NCI-H2029 treated with DMSO at 0.1 percent for 48 hours (cell line): ENCODE data around the gene SLC25A21.

Experiments
- DNase-seq: peaks from one replicate; lab custom pipeline; 2025; lab: John Stamatoyannopoulos, UW

The SLC25A21 gene

GRCh38 chr14:37045340-37046061 is 126.9 kb downstream of the SLC25A21 start:
- DNase-seq = no peak

GRCh38 chr14:37037636-37038387 is 134.6 kb downstream of the SLC25A21 start:
- DNase-seq = no peak

- no peak for DNase-seq
These were observed 135.6 kb downstream of the SLC25A21 start for GRCh38 chr14:37036669-37037341.

GRCh38 chr14:37035401-37035800 is 137.0 kb downstream of the SLC25A21 start:
- DNase-seq = no peak

GRCh38 chr14:37034410-37035285 is 137.8 kb downstream of the SLC25A21 start:
- DNase-seq = no peak

GRCh38 chr14:37032863-37033262 is 139.5 kb downstream of the SLC25A21 start:
- no peak for DNase-seq

- no peak for DNase-seq
These were observed 145.1 kb downstream of the SLC25A21 start for GRCh38 chr14:37027188-37027824.

- DNase-seq = no peak
These were observed 148.4 kb downstream of the SLC25A21 start for GRCh38 chr14:37023875-37024565.

GRCh38 chr14:37021390-37021789 is 151.0 kb downstream of the SLC25A21 start:
- DNase-seq = no peak

GRCh38 chr14:37019488-37019887 is 152.9 kb downstream of the SLC25A21 start:
- DNase-seq = no peak

GRCh38 chr14:37018571-37019240 is 153.7 kb downstream of the SLC25A21 start:
- no peak for DNase-seq

- DNase-seq = no peak
These were observed 159.3 kb downstream of the SLC25A21 start for GRCh38 chr14:37013078-37013477.

GRCh38 chr14:36998686-36999085 is 173.7 kb downstream of the SLC25A21 start:
- DNase-seq = no peak

- no peak for DNase-seq
These were observed 174.6 kb downstream of the SLC25A21 start for GRCh38 chr14:36997843-36998242.

- no peak for DNase-seq
These were observed 175.4 kb downstream of the SLC25A21 start for GRCh38 chr14:36996857-36997590.

GRCh38 chr14:36996133-36996856 is 176.1 kb downstream of the SLC25A21 start:
- no peak for DNase-seq

GRCh38 chr14:36989806-36990205 is 182.6 kb downstream of the SLC25A21 start:
- no peak for DNase-seq

- no peak for DNase-seq
These were observed 183.4 kb downstream of the SLC25A21 start for GRCh38 chr14:36988989-36989388.

GRCh38 chr14:36988568-36988967 is 183.8 kb downstream of the SLC25A21 start:
- DNase-seq = no peak
